Natural killer cell treated with Interleukin-12 subunit alpha and Interleukin-12 subunit beta and Interleukin-15 and Interleukin-18, amount 100 ng/mL, for 72 hours (primary cell): ENCODE data around the gene LAMA4. TPM values are rescaled to one million over a fixed set of nuclear protein-coding genes. Genes with fewer than 3 reads are reported as not detected.

Experiments
- ATAC-seq, 2 donors: fragments of 150-1000 bp; cut with Tn5 transposase in 1 of 2; sonication (Bioruptor Pico), chemical (Tn5 transposase) in 1 of 2; 2 replicates each; pipeline ENCODE4 v1.10.0; 2021
- DNase-seq: peaks from one replicate; pipeline ENCODE4 v3.0.0; 2022; ENCODE audit warnings: low spot score
- H3K27ac Mint-ChIP-seq, 2 donors: 1 replicate in 1 of 2; 2 replicates in 1 of 2; pipeline ENCODE4 v1.8.0; 2022; ENCODE audit warnings: mixed read lengths in 2 of 2, mild to moderate bottlenecking in 1 of 2, moderate library complexity in 1 of 2
- H3K27me3 Mint-ChIP-seq, 2 donors: 1 replicate in 1 of 2; 2 replicates in 1 of 2; pipeline ENCODE4 v1.8.0; 2022; ENCODE audit warnings: mixed read lengths in 2 of 2
- H3K36me3 Mint-ChIP-seq: one replicate; pipeline ENCODE4 v1.8.0; 2022; ENCODE audit warnings: mixed read lengths
- H3K4me1 Mint-ChIP-seq, 2 donors: 1 replicate in 1 of 2; 2 replicates in 1 of 2; pipeline ENCODE4 v1.8.0; 2022; ENCODE audit warnings: low read depth in 2 of 2, mixed read lengths in 2 of 2, mild to moderate bottlenecking in 1 of 2
- H3K4me3 Mint-ChIP-seq: one replicate; pipeline ENCODE4 v1.8.0; 2022; ENCODE audit warnings: mixed read lengths
- H3K9me3 Mint-ChIP-seq: 2 replicates; pipeline ENCODE4 v1.8.0; 2022; ENCODE audit warnings: mixed read lengths
- total RNA-seq, 2 donors: library from RNA; stranded (reverse); gene quantifications; one replicate each; pipeline ENCODE4 v1.2.3, GENCODE V29; 2022

Gene LAMA4
- total RNA-seq, 2 donors from 2014 or later: not detected

DNA sequence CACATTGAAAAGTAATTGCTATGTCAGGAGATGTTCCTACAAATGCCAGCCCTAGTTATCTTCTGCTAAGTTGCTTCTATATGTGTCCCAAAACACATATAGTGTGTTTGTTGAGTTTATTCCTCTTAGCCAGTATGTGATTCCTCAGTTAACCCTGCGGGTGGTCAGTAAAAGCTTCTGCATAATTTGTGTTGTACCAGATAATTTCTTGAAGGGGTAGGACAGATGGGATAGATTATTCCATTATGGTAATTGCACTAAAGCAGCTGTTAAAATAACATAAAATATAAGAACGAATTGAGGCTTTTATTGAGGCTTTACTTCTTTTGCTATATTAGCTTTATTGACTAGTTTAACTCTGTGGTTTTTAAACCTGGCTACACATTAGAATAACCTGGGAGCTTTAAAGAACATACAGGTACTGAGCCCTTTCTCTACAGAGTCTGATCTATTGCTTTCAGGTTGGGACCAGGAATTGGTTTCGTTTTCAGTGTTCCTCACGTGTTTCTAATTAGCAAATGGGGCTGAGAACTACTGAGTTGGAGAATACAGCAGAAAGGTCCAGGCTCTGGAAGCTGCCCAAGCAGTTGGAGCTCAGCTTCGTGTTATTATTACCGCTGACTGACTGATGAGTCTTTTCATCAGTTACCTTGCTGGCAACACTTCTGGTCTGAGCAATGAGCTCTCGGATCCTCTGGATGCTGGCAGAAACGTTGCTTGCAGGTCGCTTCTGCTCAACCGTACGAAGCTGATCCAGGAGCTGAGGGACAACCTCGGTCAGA is 110.0 kb downstream of the LAMA4 start:
- Mint-ChIP-seq H3K4me1 (no peaks in the 10 kb centered on the region), H3K4me3 (no peak overlapping the region), H3K9me3 (no peaks in the 10 kb centered on the region), H3K27me3 (peaks cover 0 to 12% of the 10 kb centered on the region in 2 donors), H3K27ac (no peak overlapping the region), H3K36me3 (no peaks in the 10 kb centered on the region)
- no peak for ATAC-seq
- no peak for DNase-seq

DNA sequence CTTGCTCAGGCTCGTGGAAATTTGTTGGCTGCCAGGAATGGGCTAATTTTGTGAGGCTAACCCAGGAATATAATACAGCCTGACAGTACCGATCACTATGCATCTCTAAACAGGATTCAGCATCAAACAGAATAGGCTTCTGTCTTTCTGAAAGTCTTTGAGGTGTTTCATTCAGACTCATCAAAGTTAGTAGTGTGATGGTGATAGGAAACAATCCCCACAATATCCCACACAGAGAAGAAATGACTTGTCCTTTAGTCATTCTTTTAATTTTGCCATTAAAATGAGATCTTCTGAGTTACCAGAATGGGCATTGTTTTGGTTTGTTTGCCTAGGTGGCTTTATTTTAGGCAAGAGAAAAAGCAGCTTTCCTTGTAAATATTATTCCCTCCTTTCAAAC is 112.7 kb downstream of the LAMA4 start:
- Mint-ChIP-seq H3K4me3 (no peak overlapping the region), H3K36me3 (no peaks in the 10 kb centered on the region), H3K27ac (no peak overlapping the region), H3K27me3 (peaks cover 0 to 10% of the 10 kb centered on the region in 2 donors), H3K9me3 (no peaks in the 10 kb centered on the region), H3K4me1 (no peaks in the 10 kb centered on the region)
- DNase-seq: no peak
- no peak for ATAC-seq

DNA sequence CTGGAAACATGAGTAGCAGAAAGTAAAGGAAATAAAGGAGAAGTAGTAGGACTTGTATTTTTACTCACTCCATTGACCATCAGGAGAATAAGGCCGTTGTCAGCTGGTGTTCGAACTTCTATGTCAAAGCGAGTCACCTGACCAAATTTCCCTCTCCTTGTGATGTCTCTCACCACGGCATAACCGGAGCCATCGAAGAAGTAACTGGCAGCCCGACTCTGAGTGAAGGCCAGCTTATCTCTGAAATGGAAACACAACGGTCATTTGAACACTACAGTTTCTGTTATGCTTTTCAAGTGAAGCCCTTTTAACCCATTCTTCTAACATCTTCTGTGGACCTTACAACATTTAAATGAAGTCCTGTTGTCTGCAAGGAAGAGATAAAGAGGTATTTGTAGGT is 115.3 kb downstream of the LAMA4 start:
- Mint-ChIP-seq H3K27me3 (peaks cover 0 to 10% of the 10 kb centered on the region in 2 donors), H3K9me3 (no peaks in the 10 kb centered on the region), H3K4me1 (no peaks in the 10 kb centered on the region), H3K36me3 (no peaks in the 10 kb centered on the region), H3K4me3 (no peak overlapping the region), H3K27ac (no peak overlapping the region)
- no peak for DNase-seq
- no peak for ATAC-seq

DNA sequence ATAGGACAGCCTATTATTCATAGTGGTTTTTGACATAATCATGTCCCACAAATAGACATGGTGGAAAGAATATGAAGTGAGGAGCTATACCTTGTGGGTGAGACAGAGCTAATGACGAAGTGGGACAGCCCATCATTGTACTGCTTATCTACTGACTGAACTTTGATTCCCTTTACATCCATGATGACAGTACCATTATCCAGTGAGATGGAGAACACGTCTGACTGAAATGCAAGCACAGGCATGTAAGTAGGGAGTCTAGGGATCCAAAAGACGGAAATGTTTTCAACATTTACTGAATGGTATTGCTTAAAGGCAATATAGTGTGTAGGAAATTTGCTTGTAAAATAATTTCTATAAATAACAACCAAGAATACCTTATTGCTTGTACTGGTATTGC is 123.5 kb downstream of the LAMA4 start:
- H3K27ac Mint-ChIP-seq: no peak overlapping the region
- H3K36me3 Mint-ChIP-seq: no peaks in the 10 kb centered on the region
- no peaks in the 10 kb centered on the region for H3K9me3 Mint-ChIP-seq
- ATAC-seq (no peak), DNase-seq (no peak)
- H3K27me3 Mint-ChIP-seq: peaks cover 19 to 25% of the 10 kb centered on the region in 2 donors
- no peaks in the 10 kb centered on the region for H3K4me1 Mint-ChIP-seq
- H3K4me3 Mint-ChIP-seq: no peak overlapping the region

DNA sequence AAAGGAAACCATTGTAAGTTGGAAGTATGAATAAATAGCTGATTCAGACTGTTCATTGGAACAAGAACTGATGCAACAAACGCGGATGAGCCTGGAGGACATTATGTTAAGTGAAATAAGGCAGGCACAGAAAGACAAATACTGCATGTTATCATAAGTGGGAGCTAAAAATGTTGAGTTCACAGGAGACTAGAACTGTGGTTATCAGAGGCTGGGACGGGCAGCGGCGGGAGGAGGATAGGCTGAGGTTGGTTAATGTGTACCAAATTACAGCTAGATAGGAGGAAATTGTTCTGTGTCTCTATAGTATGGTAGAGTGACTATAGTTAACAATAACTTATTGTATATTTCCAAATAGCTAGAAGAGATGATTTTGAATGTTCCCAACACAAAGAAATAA is 126.2 kb downstream of the LAMA4 start:
- H3K27ac Mint-ChIP-seq: no peak overlapping the region
- H3K27me3 Mint-ChIP-seq: peaks cover 20 to 27% of the 10 kb centered on the region in 2 donors
- no peak for ATAC-seq
- H3K36me3 Mint-ChIP-seq: no peaks in the 10 kb centered on the region
- no peaks in the 10 kb centered on the region for H3K4me1 Mint-ChIP-seq
- H3K9me3 Mint-ChIP-seq: no peaks in the 10 kb centered on the region
- DNase-seq: no peak
- H3K4me3 Mint-ChIP-seq: no peak overlapping the region

DNA sequence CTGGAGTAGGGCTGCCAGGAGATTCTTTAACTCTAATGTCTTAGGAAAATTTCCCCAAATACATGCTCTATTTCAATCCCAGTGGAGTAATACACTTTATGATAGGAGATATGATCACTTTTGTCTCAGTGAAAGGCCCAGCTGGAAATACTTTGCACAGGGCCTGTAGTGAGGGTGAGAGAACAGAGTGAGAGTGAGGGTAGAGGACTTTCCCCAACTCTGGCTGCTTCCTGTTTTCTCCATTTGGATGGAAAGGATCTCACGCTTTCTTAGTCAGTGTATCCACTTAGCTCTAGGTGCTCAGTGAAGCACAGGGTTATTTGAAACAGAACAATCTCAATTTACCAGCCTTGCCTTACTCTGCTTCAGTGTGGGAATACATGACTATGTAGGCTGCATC is 130.4 kb downstream of the LAMA4 start:
- no peak for DNase-seq
- no peaks in the 10 kb centered on the region for H3K36me3 Mint-ChIP-seq
- no peaks in the 10 kb centered on the region for H3K4me1 Mint-ChIP-seq

DNA sequence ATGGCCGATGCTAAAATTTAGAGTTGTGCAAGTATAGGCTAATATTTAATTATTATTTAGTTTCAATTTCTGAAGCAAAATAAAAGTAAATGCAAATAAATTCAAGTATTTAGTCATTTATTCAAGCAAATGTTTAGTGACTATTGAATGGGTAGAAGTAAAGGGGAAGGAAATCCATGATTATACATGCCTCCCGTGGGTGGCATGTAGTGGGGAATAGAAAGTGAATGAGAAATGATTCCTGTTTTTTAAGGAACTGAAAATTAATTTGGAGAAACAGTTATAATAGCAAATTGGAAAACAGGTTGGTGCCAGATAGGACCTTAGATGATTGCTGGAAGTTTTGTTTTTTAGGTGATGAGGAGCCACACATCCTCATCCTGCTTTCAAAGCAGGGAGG is 131.6 kb downstream of the LAMA4 start:
- Mint-ChIP-seq H3K27me3 (peaks cover 19 to 25% of the 10 kb centered on the region in 2 donors), H3K36me3 (no peaks in the 10 kb centered on the region), H3K4me3 (no peak overlapping the region), H3K9me3 (no peaks in the 10 kb centered on the region), H3K27ac (no peak overlapping the region), H3K4me1 (peaks cover 0 to 3% of the 10 kb centered on the region in 2 donors)
- DNase-seq (no peak), ATAC-seq (no peak)

More for the DNA sequence above, 130.4 kb downstream of the LAMA4 start:
- Mint-ChIP-seq H3K27me3 (peaks cover 23 to 33% of the 10 kb centered on the region in 2 donors), H3K27ac (no peak overlapping the region), H3K9me3 (no peaks in the 10 kb centered on the region), H3K4me3 (no peak overlapping the region)
- no peak for ATAC-seq

DNA sequence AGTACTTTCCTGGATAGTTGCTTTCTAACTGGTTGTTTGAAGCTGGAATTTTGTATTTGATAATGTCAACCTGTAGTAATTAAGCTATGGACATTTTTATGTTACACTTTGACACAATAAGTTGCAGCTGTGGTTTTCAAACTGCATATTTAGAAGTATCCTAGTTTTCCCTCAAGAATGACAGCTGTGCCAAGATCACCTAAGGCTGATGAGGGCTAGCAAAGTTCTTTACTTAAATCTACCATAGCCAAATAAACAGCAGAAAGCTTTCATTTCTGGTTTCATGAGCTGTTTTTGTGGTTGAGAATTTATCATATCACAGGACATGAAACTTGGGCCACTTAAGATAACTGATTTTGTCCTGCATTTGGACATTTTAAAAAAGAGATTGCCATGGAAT is 136.3 kb downstream of the LAMA4 start:
- H3K4me1 Mint-ChIP-seq: peaks cover 4 to 12% of the 10 kb centered on the region in 2 donors
- peaks cover 14 to 27% of the 10 kb centered on the region in 2 donors for H3K27me3 Mint-ChIP-seq
- no peak for DNase-seq
- no peak overlapping the region for H3K27ac Mint-ChIP-seq
- peak overlapping the region; percentile 1 for H3K4me3 Mint-ChIP-seq
- no peaks in the 10 kb centered on the region for H3K9me3 Mint-ChIP-seq
- H3K36me3 Mint-ChIP-seq: no peaks in the 10 kb centered on the region
- ATAC-seq: no peak

DNA sequence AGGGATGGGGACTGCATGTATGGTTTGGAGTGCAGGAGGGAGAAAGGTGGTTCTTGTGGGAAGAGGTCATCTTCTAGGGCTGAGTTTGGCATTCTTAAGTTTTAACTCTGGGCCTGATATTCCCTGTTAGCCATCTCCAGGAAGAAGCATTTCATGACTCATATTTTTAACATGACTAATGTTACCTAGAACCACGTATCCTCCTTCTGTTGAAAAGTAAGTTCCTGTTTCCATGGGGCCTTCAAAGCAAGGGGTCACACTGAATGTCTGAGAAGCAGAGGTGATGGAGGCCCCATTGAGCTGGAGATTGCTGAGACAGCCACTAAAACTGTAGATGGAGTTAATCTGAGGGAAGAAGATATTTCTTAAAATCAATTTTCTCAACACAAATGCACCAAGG is 136.8 kb downstream of the LAMA4 start:
- peak in 1 of 2 donors; percentile 53 for ATAC-seq
- Mint-ChIP-seq H3K9me3 (no peaks in the 10 kb centered on the region), H3K4me3 (peak overlapping the region; percentile 1), H3K36me3 (no peaks in the 10 kb centered on the region), H3K27ac (no peak overlapping the region), H3K4me1 (peaks cover 4 to 12% of the 10 kb centered on the region in 2 donors), H3K27me3 (peaks cover 10 to 24% of the 10 kb centered on the region in 2 donors)
- DNase-seq: no peak

DNA sequence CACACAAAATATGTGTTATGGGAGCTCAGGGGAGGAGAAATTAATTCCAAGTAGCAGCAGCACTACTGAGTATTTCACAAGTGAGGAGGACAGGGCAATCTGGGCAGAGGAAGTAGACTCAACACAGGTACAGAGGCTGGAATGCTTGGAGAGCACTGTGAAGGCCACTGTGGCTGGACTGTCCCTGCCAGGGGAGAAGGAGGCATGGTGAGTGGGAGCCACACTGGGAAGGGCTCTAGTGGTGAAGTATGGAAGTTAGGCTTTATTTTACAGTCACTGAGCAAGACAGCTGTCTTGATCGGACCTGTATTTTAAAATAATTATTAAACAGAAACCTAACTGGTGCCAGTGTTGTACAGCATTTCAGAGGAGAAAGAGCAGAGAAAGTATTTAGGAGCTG is 138.1 kb downstream of the LAMA4 start:
- no peak overlapping the region for H3K27ac Mint-ChIP-seq
- peaks cover 16 to 31% of the 10 kb centered on the region in 2 donors for H3K27me3 Mint-ChIP-seq
- ATAC-seq (no peak), DNase-seq (no peak)
- H3K36me3 Mint-ChIP-seq: no peaks in the 10 kb centered on the region
- H3K4me1 Mint-ChIP-seq: peaks cover 4 to 12% of the 10 kb centered on the region in 2 donors
- no peaks in the 10 kb centered on the region for H3K9me3 Mint-ChIP-seq
- H3K4me3 Mint-ChIP-seq: no peak overlapping the region

DNA sequence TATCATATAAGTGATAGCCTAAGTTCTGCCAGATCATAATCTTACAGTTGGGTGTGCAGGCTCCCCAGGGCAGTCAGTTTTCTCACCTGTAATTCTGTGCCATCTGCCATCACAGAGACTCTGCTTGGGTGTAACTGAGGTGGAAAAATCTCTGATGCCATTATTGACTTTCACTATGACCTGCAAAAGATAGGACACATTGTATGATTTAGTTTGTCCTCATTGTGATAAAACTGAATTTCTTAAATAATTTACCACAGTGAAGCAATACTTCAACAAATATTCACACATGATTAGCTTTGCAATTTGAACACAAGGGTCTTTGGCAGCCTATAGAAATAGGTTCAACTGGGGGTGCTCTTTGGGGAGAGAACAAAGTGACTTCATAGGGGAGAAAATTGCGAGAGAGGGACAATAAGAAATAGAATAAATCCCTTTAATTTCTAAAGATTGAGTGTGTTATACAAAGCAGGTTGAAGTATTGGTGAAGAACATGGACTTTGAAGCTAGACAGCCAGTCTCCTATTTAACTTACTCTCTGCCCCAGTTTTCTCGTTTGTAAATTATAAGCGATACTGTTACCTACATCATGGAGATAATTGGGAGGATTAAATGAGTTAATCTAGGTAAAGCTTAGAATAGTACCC is 139.7 kb downstream of the LAMA4 start:
- DNase-seq: no peak
- no peaks in the 10 kb centered on the region for H3K9me3 Mint-ChIP-seq
- ATAC-seq: no peak
- H3K4me3 Mint-ChIP-seq: no peak overlapping the region
- H3K36me3 Mint-ChIP-seq: no peaks in the 10 kb centered on the region
- peaks cover 4 to 12% of the 10 kb centered on the region in 2 donors for H3K4me1 Mint-ChIP-seq
- H3K27me3 Mint-ChIP-seq: peaks cover 14 to 38% of the 10 kb centered on the region in 2 donors
- H3K27ac Mint-ChIP-seq: no peak overlapping the region

DNA sequence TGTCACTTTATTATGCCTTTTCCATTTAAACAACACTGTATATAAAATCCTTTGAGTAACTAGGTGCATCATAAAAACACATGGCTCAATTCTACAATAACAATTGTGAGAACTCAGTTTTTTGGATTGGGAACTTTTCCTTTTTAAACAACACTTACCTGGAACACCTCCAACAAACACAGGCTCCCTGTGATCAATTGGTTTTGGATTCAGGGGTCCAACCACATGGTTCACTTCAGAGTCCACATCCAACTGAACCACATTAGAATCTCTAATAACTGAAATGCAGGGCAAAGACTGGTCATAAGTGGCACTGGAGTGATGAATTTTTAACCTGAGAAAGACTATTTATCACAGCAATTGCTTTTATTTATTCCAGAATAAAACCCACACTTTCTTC is 140.4 kb downstream of the LAMA4 start:
- H3K27ac Mint-ChIP-seq: no peak overlapping the region
- peaks cover 14 to 42% of the 10 kb centered on the region in 2 donors for H3K27me3 Mint-ChIP-seq
- peaks cover 4 to 12% of the 10 kb centered on the region in 2 donors for H3K4me1 Mint-ChIP-seq
- no peaks in the 10 kb centered on the region for H3K9me3 Mint-ChIP-seq
- no peaks in the 10 kb centered on the region for H3K36me3 Mint-ChIP-seq
- no peak for DNase-seq
- H3K4me3 Mint-ChIP-seq: no peak overlapping the region
- no peak for ATAC-seq

DNA sequence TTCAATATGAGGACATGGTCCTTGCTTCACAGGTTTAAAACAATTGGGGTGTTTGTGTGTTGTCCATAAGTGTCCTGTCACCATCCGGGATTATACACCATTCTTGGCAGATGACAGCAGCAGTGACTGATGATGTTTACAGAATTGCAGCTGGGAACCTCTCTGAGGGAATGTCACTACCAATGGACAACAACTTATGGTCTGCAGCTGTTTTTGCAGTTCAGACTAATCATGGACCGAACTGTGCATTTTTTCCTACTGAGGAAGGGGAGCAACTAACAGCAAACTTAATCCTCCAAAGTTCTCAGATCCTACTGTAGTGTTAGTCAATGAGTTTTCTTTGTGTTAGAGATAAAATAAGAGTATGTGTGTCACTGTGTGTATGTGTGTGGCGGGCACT is 140.9 kb downstream of the LAMA4 start:
- no peak overlapping the region for H3K4me3 Mint-ChIP-seq
- H3K27ac Mint-ChIP-seq: no peak overlapping the region
- DNase-seq (no peak), ATAC-seq (no peak)
- H3K27me3 Mint-ChIP-seq: peaks cover 14 to 42% of the 10 kb centered on the region in 2 donors
- H3K36me3 Mint-ChIP-seq: no peaks in the 10 kb centered on the region
- H3K4me1 Mint-ChIP-seq: peaks cover 4 to 12% of the 10 kb centered on the region in 2 donors
- H3K9me3 Mint-ChIP-seq: no peaks in the 10 kb centered on the region

DNA sequence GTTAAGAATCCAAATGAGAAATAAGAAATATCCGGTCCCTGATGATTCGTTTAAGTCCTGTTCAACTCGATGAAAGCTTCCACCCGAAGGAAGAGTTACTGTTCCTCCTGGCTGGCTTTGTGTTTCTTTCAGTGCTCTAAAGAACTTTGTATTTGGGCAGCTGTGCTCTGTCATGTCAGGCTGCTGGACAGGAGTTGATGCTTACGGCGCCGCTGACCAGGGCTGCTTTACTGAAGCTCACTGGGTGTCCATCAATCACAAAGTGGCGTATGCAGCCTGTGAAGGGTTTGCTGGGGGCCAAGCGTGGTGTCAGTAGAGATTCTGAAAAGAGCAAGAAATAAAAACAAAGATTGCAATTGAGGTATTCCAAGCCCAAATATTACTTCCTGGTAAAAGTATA is 145.1 kb downstream of the LAMA4 start:
- peaks cover 10 to 40% of the 10 kb centered on the region in 2 donors for H3K27me3 Mint-ChIP-seq
- H3K4me1 Mint-ChIP-seq: no peaks in the 10 kb centered on the region
- no peak overlapping the region for H3K4me3 Mint-ChIP-seq
- no peak overlapping the region for H3K27ac Mint-ChIP-seq
- H3K9me3 Mint-ChIP-seq: no peaks in the 10 kb centered on the region
- ATAC-seq (no peak), DNase-seq (no peak)
- H3K36me3 Mint-ChIP-seq: peaks cover 6% of the 10 kb centered on the region
